Endothelial cell of umbilical vein (primary cell): Measurements from ENCODE around the gene OTC. TPM values are rescaled to one million over a fixed set of nuclear protein-coding genes. Genes with fewer than 3 reads are reported as not detected.

ENCODE experiments used
- BruUV-seq: library from RNA; stranded (reverse); fragments of 400-500 nt; replicated peaks from 2 replicates; lab custom pipeline; 2021; lab: Mats Ljungman, UMichigan
- CTCF ChIA-PET: fragments of 300-600, 350-600 bp; sonication (Branson Sonifier 250); formaldehyde crosslinking; loops from one replicate; lab custom pipeline; 2021; ENCODE audit warnings: antibody characterized with exemption, inconsistent platforms; lab: Charles Lee
- POLR2A ChIA-PET: fragments of 300-600, 350-600 bp; sonication (Branson Sonifier 250); formaldehyde crosslinking; loops from one replicate; lab custom pipeline; 2021; ENCODE audit warnings: antibody characterized with exemption, inconsistent platforms; lab: Charles Lee
- DNase-seq: peaks from one replicate; pipeline ENCODE4 v3.0.0-alpha.2; 2011; ENCODE audit warnings: low read depth, low spot score
- FAIRE-seq: peaks from 2 replicates; lab custom pipeline; 2011; peaks lifted over from hg19 to GRCh38; lab: Jason Lieb, UNC
- H2AFZ ChIP-seq: 2 replicates; pipeline ENCODE4 v1.6.0; 2012; ENCODE audit warnings: low read depth, low read length, control low read depth, inconsistent platforms
- H3K27ac ChIP-seq: 2 replicates; pipeline ENCODE4 v1.5.1; 2011; ENCODE audit warnings: low read depth, mild to moderate bottlenecking, control low read depth, low read length, moderate library complexity; ENCODE audit not compliant: insufficient read depth
- H3K27me3 ChIP-seq, 2 experiments: 2 replicates each; pipeline versions ENCODE4 v1.6.0 to v1.6.1; 2011; ENCODE audit warnings: low read length in 2 of 2, mixed read lengths in 1 of 2; ENCODE audit not compliant: control insufficient read depth in 2 of 2, insufficient read depth in 2 of 2
- H3K36me3 ChIP-seq, 2 experiments: 2 replicates in 1 of 2; 3 replicates in 1 of 2; pipeline ENCODE4 v1.5.1; 2011; ENCODE audit warnings: low read length in 2 of 2, mild to moderate bottlenecking in 1 of 2, moderate library complexity in 1 of 2; ENCODE audit not compliant: control insufficient read depth in 2 of 2, insufficient read depth in 2 of 2; ENCODE audit errors: extremely low read depth in 1 of 2
- H3K4me1 ChIP-seq: 3 replicates; pipeline ENCODE4 v1.5.1; 2011; ENCODE audit warnings: mild to moderate bottlenecking, low read length; ENCODE audit not compliant: control insufficient read depth, insufficient read depth; ENCODE audit errors: extremely low read depth
- H3K4me2 ChIP-seq: 2 replicates; pipeline ENCODE4 v1.6.1; 2011; ENCODE audit warnings: low read length, control low read depth, mixed read lengths; ENCODE audit not compliant: insufficient read depth
- H3K4me3 ChIP-seq, 3 experiments: fragments of 200-600 bp in 1 of 3; sonication (generic), shearing (Covaris generic) in 1 of 3; replicated peaks in 1 of 3; 2 replicates each; pipeline ENCODE4 v1.5.1; 2011 to 2016; ENCODE audit warnings: control low read depth in 3 of 3, low read length in 3 of 3, mild to moderate bottlenecking in 2 of 3, inconsistent platforms in 1 of 3, low read depth in 1 of 3, moderate library complexity in 1 of 3; ENCODE audit not compliant: insufficient read depth in 1 of 3
- H3K79me2 ChIP-seq: 2 replicates; pipeline ENCODE4 v1.6.0; 2012; ENCODE audit warnings: low read length, inconsistent platforms; ENCODE audit not compliant: control insufficient read depth, insufficient read depth
- H3K9ac ChIP-seq: replicated peaks from 2 replicates; pipeline ENCODE3; 2011; ENCODE audit warnings: low read length, control low read depth; ENCODE audit not compliant: insufficient read depth; ENCODE audit errors: extremely low read depth
- H3K9me1 ChIP-seq: replicated peaks from 3 replicates; pipeline ENCODE4 v1.6.0; 2011; ENCODE audit warnings: mild to moderate bottlenecking, low read length; ENCODE audit not compliant: control insufficient read depth, insufficient read depth; ENCODE audit errors: extremely low read depth
- H3K9me3 ChIP-seq: replicated peaks from 2 replicates; pipeline ENCODE4 v1.5.1; 2012; ENCODE audit warnings: low read length, inconsistent platforms; ENCODE audit not compliant: control insufficient read depth, insufficient read depth
- H4K20me1 ChIP-seq: replicated peaks from 2 replicates; pipeline ENCODE3; 2011; ENCODE audit warnings: mild to moderate bottlenecking, low read length; ENCODE audit not compliant: control insufficient read depth, insufficient read depth; ENCODE audit errors: extremely low read depth
- CTCF ChIP-seq, 2 donors: IDR thresholded peaks; 1 replicate in 1 of 2; 2 replicates in 1 of 2; pipeline ENCODE4 v1.5.1; 2011; ENCODE audit warnings: low read length in 2 of 2, mild to moderate bottlenecking in 2 of 2, moderate library complexity in 2 of 2, control low read depth in 1 of 2, inconsistent platforms in 1 of 2, low read depth in 1 of 2; ENCODE audit not compliant: insufficient read depth in 1 of 2; ENCODE audit errors: extremely low read depth in 1 of 2
- EZH2 ChIP-seq: IDR thresholded peaks from 2 replicates; pipeline ENCODE4 v1.6.1; 2012; ENCODE audit warnings: borderline replicate concordance, low read depth, mild to moderate bottlenecking, moderate library complexity, low read length, inconsistent platforms; ENCODE audit not compliant: severe bottlenecking
- FOS ChIP-seq: IDR thresholded peaks from 2 replicates; pipeline ENCODE4 v1.6.1; 2011; ENCODE audit warnings: mild to moderate bottlenecking, low read length, moderate library complexity, borderline replicate concordance; ENCODE audit not compliant: insufficient read depth
- GATA2 ChIP-seq: IDR thresholded peaks from 2 replicates; pipeline ENCODE4 v1.7.0; 2011; ENCODE audit warnings: low read depth, mild to moderate bottlenecking, moderate library complexity, mixed read lengths, low read length; ENCODE audit not compliant: insufficient read length, insufficient read depth
- JUN ChIP-seq: IDR thresholded peaks from 2 replicates; pipeline ENCODE4 v1.6.1; 2011; ENCODE audit warnings: borderline replicate concordance, low read depth; ENCODE audit not compliant: insufficient read length, insufficient read depth
- MAX ChIP-seq: IDR thresholded peaks from 2 replicates; pipeline ENCODE4 v1.6.1; 2011; ENCODE audit not compliant: insufficient read depth, insufficient read length
- MYC ChIP-seq: IDR thresholded peaks from one replicate; pipeline ENCODE4 v1.6.1; 2011; ENCODE audit warnings: mild to moderate bottlenecking, low read depth, low read length
- POLR2A ChIP-seq: IDR thresholded peaks from 2 replicates; pipeline ENCODE4 v1.6.1; 2012; ENCODE audit warnings: low read depth, mild to moderate bottlenecking, control low read depth, low read length
- POLR2AphosphoS5 ChIP-seq: IDR thresholded peaks from 2 replicates; pipeline ENCODE4 v1.6.1; 2012; ENCODE audit warnings: low read depth, mild to moderate bottlenecking, control low read depth, low read length, moderate library complexity; ENCODE audit not compliant: insufficient read depth
- dilution Hi-C: fragments of 300-500 bp; cut with MboI; formaldehyde crosslinking; loops from one replicate; pipeline ENCODE4 v1.15.0; 2019; ENCODE audit warnings: low sequenced_read_pairs; ENCODE audit not compliant: extremely low pct_ligation_motif_present
- intact Hi-C: fragments of 100-400 bp; cut with micrococcal nuclease; formaldehyde crosslinking; loops from one replicate; pipeline ENCODE4 v1.10.0; 2022
- polyA plus RNA-seq, 4 experiments: library from polyadenylated mRNA; depleted of rRNA in 3 of 4; stranded (reverse) in 3 of 4; unstranded in 1 of 4; fragments of >200 nt; gene quantifications; 2 replicates each; pipeline versions ENCODE4 v1.2.1 to v1.2.3, GENCODE V29; 2011 to 2012; ENCODE audit warnings: missing spikeins in 1 of 4
- total RNA-seq: library from RNA; stranded (reverse); gene quantifications from 2 replicates; pipeline ENCODE4 v1.2.3, GENCODE V29; 2021

Gene OTC
- total and polyA plus RNA-seq, 2 donors (not counting 3 experiments of a cell fraction or from before 2014, with no cell fraction given), result not detected

GRCh38 chrX:38379088-38379487 lies 26.7 kb downstream of the OTC start:
- no peak for DNase-seq
- Histone ChIP-seq H3K9me1 (no peaks in the 10 kb centered on the region), H3K27ac (no peak overlapping the region), H3K4me3 (no peak overlapping the region), H3K9me3 (no peaks in the 10 kb centered on the region), H2AFZ (no peak overlapping the region), H3K79me2 (no peaks in the 10 kb centered on the region), H3K27me3 (no peaks in the 10 kb centered on the region), H4K20me1 (no peaks in the 10 kb centered on the region), H3K4me2 (no peak overlapping the region), H3K36me3 (no peaks in the 10 kb centered on the region), H3K4me1 (no peaks in the 10 kb centered on the region), H3K9ac (no peak overlapping the region)
- no TSS peak for BruUV-seq
- CTCF ChIA-PET, result no interaction called here
- intact Hi-C loops, result no loop called here
- POLR2A ChIA-PET, result no interaction called here
- TF ChIP-seq GATA2 (no peak), MAX (no peak), CTCF (IDR thresholded peaks at IDR 0.05; ENCODE audit: extremely low read depth in 1 of 2, insufficient read depth in 1 of 2, low read depth in 1 of 2, low read length in 2 of 2) (no peak), JUN (no peak), EZH2 (no peak), POLR2A (no peak), MYC (no peak), FOS (no peak), POLR2AphosphoS5 (no peak)
- no peak for FAIRE-seq
- dilution Hi-C loops, result no loop called here
